ENCODE measurements around the gene PIGK. TPM values are rescaled to one million over a fixed set of nuclear protein-coding genes. Genes with fewer than 3 reads are reported as not detected.

Gene PIGK
- total and polyA plus RNA-seq, 10 of the 15 experiments (the other 5 are each of a cell fraction or from before 2014, with no cell fraction given), result 9.1 to 27.4 (median 16.9) TPM

GRCh38 chr1:77133731-77134358 lies 85.4 kb downstream of the PIGK start:
- H4K20me1 ChIP-seq (ENCODE audit: control insufficient read depth, insufficient read depth), result no peaks in the 10 kb centered on the region
- H3K4me1 ChIP-seq (ENCODE audit: control insufficient read depth, insufficient read depth, low read length), result no peaks in the 10 kb centered on the region
- BruUV-seq (replicated peaks), result no TSS peak
- no peak for TF ChIP-seq ZNF622 (IDR thresholded peaks at IDR 0.05)
- no peak for TF ChIP-seq GABPA (IDR thresholded peaks at IDR 0.05; ENCODE audit: low read depth)
- TF ChIP-seq CREM (IDR thresholded peaks at IDR 0.05; ENCODE audit: low read depth), result no peak
- no peak for TF ChIP-seq ZBTB40 (IDR thresholded peaks at IDR 0.05; ENCODE audit: borderline replicate concordance)
- no peak for TF ChIP-seq ZNF24 (IDR thresholded peaks at IDR 0.05)
- no peak for TF ChIP-seq ZBED1 (IDR thresholded peaks at IDR 0.05; ENCODE audit: borderline replicate concordance)
- no peak for FAIRE-seq
- WGBS (ENCODE audit: insufficient coverage, insufficient replicate concordance, low lambda C conversion rate, missing lambda C conversion rate), result 84% methylated on average over 3 of the region's 3 CpGs
- no peaks in the 10 kb centered on the region for H3K27me3 ChIP-seq (replicated peaks in 1 of 2; ENCODE audit: control insufficient read depth in 2 of 2, insufficient read depth in 2 of 2, low read length in 1 of 2)
- H3K4me2 ChIP-seq (ENCODE audit: control insufficient read depth, insufficient read depth), result no peak overlapping the region
- no peak overlapping the region for H3K4me3 ChIP-seq
- ChIA-PET RAD21 (ENCODE audit: unreplicated experiment) (no interaction called here), CTCF (interaction anchor here (1.5 kb wide), 1 partner anchor 9 kb away, joined by 3 read pairs; no protein-coding TSS in a partner anchor), SMC1A (ENCODE audit: uncharacterized antibody, unreplicated experiment) (interaction anchor here (1.1 kb wide), 1 partner anchor 980 kb away, joined by 3 read pairs; no protein-coding TSS in a partner anchor), POLR2A (interaction anchor here (0.6 kb wide), 1 partner anchor 645 kb away, joined by 5 read pairs; the partner anchor contains the start of gene MIGA1)
- H3K79me2 ChIP-seq (ENCODE audit: control insufficient read depth, insufficient read depth, low read length), result no peaks in the 10 kb centered on the region
- in situ Hi-C loops (cut with MboI) (loop anchor here (25.0 kb wide), 1 partner anchor 1222 kb away; no protein-coding TSS in a partner anchor), intact Hi-C loops (cut with micrococcal nuclease; ENCODE audit: unreplicated experiment) (no loop called here)
- no peak overlapping the region for H3K27ac ChIP-seq (ENCODE audit: control insufficient read depth, insufficient read depth)
- no peak for ATAC-seq
- no peak overlapping the region for H2AFZ ChIP-seq (ENCODE audit: control insufficient read depth, low read depth, low read length)
- H3K36me3 ChIP-seq (ENCODE audit: control insufficient read depth in 2 of 2, insufficient read depth in 2 of 2, low read length in 1 of 2), result no peaks in the 10 kb centered on the region
- DNase-seq (ENCODE audit: low read depth, low spot score), result no peak
- no peaks in the 10 kb centered on the region for H3K9me3 ChIP-seq (replicated peaks; ENCODE audit: control insufficient read depth, insufficient read depth, low read length)
- no peak overlapping the region for H3K9ac ChIP-seq (ENCODE audit: control insufficient read depth, insufficient read depth, low read length)

Data from GM12878 (cell line).